T-helper 2 cell (primary cell): ENCODE data around the gene SEMA6D.

ENCODE experiments used
- DNase-seq, 5 experiments: peaks; one replicate each; pipeline versions ENCODE4 v3.0.0 to v3.0.0-alpha.2; 2012 to 2022

SEMA6D gene

DNA sequence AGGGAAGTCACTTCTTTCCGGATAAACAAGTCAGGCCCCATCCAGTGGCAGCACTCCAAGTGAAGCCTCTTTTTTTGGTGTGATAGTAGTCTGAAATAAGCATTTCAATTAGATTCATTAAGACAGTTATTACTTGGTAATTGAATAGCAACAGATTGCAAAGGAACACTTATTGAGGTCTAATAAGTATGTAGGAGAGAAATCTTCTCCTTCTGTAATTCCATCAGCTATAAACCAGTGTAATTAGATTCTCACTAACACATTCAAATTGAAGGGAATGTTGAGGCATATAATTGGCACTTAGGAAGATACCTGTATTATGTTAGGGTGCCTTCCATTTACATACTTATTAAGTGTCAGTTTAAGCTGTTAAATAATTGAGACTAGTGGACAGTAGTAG, 73.9 kb downstream of the SEMA6D start:
- DNase-seq, result no peak

DNA sequence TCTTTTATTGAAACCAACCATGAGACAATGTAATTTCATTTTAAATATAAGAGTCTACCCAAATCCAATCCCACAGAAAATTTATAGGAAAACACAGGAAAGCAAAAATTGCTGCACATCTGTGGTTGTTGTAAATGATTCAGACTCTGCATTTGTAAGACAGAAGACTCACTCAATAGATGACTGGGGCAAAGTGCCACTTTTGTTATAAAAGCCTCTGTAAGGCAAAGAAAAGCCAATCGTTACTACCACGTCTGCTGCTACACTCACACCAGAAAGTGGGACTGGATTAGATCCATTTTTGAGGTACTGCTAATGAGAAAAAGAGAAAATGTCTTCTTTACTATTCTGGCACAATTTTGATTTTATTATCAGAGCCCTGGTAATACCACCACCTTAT, 74.9 kb downstream of the SEMA6D start:
- no peak for DNase-seq

DNA sequence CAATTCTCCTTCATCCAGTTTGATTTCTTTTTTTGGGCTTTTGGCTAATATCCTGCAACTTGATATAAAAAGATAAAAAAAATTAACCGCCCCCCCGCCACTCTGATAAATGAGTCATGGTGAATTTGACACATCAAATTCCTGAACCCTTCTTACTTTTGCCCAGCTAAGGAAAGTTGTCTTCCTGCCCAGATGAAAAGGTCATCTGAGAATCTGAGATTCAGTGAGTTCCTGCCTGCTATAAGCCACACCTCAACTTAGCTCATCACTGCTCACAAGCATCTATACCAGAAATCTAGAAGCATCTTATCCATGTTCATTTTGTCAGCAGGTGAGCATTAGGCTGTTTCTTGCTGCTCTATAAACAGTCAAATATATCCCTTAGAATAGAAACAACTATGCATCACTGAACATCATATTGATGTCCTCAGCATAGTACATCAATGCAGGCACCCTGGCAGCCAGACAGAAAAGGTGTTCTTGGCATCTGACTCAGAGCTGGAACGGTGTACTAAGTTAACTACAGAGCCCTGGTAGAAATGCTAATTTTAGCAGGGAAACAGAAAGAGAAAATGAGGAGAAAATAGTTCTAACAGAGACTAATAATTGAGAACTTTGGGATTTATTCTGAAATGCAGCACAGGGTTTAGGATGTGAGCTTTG, 77.1 kb downstream of the SEMA6D start:
- no peak for DNase-seq

DNA sequence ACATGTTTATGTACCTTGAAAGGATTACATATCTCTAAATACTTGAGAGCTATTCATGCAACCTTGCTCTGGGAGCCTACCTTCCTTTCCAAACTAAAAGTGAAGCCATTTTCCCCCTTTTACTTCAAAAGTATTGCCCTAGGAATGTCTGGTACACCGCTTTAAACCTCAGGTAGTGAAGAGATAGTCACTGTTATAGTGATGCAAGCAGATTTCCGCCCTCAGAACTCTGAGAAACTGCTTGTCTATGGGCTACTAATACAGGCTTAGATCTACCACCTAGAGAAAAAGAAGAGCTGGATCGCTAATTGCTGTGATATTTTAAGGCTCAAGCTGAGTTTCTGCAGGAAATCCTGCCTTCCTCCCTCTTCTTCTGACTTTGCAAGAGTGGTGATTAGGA, 78.6 kb downstream of the SEMA6D start:
- no peak for DNase-seq

DNA sequence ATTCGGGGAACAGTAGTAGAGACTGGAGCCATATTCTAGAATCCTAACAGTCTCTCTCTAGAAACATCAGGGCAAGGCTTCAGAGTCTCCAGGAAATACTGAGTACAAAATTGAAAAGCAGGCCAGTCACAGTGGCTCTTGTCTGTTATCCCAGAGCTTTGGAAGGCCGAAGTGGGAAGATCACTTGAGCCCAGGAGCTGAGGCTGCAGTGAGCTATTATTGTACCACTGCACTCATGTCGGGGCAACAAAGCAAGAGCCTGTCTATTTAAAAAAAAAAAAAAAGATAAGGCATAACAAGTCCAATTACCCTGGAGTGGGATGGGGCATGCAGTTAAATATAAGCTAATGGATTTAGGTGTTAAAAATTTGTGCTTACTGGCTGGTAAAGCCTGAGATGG, 79.0 kb downstream of the SEMA6D start:
- DNase-seq, result no peak

DNA sequence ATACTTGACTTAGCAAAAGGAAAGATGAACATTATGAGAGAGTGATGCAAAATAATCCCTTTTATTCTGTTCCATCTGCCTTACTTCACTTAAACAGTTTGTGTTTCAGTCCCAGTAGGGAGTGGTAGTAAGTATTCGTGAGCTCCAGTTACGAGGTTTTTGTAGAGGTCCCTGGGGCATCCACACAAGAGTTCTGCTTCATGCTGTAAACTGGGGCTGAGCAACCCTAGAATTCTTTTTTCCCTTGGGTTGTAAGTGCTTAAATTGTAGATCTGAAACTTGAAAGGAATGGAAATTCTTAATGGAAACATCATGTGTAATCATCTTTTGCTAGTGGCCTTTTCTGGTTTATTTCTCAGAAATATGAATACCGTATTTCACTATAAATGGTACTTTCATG, 79.5 kb downstream of the SEMA6D start:
- no peak for DNase-seq

DNA sequence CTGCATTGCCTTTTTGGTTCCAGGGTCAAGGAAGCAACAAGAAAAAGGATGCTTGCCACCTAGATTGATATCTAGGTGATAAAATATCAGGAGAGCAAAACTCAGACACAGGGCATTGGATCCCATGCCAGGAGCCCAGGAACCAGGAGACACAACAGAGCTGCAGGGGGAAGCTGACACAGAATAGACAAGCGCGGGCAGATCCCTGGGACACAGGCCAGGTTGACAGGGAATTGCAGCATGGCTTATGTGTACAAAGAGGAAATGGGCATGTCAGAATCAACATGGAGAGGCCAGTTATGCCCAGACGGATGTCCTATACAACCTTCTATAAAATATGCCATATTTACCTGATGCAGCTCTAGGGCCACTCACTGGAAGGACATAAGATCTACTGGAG, 84.2 kb downstream of the SEMA6D start:
- DNase-seq, result no peak

DNA sequence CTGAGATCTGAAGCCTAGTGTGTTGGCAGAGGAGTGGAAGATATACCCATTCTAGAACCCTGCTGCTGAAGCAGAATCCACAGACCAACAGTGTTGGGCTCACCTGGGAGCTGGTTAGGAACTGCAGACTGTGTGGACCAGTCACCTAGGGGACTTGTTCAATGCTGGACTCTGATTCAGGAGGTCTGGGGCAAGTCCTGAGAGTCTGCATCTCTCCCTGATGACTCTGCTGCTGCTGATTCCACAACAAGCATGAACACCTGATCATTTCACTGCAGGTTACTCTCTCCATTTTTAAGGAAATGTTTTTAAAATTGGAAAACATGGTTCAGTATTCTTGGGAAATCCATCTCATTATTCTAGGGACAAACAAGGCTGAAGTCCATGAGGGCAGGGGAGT, 84.9 kb downstream of the SEMA6D start:
- no peak for DNase-seq

DNA sequence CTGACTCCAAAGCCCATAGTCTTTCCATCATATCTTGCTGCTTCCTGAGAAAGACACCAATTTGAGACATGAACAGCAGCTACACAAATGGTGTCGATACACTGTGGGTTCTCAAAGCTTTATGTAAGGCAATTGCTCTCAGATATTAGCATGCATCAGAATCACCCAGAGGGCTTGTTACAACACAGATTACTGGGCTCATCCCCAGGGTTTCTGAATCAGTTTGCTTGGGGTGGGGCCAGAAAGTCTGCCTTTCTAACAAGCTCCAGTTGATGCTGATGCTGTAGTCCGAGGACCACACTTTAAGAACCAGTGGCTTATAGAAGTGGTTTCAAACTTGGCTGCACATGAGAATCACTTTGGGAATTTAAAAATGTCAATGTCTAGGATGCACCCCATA, 86.5 kb downstream of the SEMA6D start:
- DNase-seq, result no peak

DNA sequence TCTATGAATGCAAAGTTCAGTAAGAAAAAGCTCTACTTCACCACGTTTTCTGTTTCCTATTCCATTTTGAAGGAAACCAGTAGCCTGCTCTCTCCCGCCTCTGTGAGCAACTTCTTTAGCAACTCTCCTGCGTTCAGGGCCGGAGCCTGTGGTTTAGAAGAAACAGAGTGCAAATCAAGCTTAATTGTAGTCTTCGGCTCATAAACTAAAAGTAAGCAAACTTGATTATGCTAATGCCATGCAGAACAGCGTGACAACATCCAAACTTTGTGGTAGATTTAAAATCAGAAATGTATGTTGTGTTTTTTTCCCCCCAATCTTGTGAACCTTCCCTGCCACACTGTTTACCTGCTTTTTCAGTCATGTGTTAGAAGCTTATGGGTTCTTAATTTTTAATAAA, 87.4 kb downstream of the SEMA6D start:
- no peak for DNase-seq

DNA sequence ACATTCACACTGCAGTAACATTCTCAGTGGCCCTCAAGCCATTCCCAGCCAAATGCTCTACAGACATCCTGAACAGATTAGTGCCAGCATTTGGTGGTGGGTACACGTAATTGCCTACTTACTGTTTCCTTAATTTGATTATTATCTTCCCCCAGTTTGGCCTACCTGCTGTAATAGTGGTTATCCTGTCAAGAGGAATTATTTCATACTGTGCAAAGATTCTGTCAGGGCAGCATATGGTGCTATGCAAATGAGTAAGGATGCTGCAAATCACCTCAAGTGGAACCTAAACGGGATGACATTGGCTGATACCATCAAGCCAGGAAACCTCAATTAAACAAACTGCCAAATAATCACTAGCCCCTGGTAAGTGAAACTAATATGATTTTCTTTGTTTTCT, 88.7 kb downstream of the SEMA6D start:
- DNase-seq, result no peak

DNA sequence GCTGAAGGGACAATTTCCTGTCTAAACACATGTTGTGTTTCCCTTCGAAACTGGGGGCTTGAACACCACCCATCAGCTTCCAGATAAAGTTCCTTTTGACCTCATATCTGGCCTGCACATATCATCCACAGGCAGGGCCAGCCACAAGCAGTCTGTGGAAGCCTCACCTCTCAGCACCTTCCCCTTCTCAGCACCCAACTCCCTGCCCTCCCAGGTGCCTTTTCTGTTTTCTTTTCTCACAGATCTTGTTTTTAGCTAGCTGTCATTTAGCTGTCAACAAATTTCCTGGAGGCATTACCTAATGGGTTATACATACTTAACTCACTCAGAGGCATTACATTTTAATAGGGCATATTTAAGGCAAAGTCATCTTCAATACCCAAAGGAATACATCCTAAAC, 93.9 kb downstream of the SEMA6D start:
- DNase-seq, result no peak

DNA sequence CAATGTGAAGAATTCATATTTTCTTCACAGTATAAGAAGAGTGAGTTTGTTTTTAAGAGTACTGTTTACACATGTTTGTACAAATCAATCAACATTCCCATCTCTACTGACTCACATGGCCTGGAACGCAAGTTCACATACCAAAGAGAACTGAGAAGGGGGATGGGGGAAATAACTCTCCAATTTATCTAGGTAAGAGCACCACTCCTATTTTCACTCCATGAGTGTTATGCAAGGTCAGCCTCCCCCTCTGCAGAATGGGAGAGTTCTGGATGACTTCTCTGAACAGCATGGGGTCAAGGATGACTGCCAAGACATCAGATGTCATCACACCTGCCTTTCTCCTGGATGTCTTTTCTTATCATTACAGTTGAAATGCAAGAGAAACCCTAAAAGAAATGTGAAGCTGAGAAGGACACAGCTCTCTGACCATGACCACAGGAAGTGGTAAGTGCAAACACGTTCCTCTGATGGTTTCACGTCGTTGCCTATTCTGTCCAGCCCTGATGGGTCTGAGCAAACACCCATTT, 95.2 kb downstream of the SEMA6D start:
- peak in 1 of 5 experiments; percentile 43 for DNase-seq

DNA sequence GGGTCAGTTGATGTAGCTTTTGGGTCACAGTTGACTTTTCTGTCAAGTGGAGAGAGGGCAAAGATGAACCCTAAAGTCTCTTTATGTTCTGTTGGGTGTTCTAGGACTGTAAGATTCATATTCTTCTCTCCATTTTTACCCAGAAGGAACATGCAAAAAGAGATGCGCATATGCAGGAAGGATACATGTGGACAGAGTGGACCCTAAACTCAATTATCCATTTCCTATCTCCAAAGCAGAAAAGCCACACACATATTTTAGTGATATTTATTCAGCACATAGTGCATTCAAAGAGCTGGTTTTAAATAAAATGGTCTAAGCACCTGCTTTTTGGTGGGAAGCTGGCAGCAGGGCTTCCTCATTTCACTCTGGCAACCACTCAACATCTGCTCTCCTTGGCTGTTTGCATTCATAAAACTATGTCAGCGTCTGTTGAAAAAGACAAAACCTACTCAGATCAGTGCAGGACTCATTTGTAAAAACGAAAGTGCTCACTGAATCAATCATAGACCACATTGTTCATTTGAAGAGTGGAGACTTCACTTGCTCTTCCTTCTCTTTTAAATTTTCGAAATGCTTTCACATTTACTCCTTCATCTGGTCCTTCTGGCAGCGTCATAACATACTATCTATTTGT, 96.6 kb downstream of the SEMA6D start:
- DNase-seq, result peak in 1 of 5 experiments; percentile 88

DNA sequence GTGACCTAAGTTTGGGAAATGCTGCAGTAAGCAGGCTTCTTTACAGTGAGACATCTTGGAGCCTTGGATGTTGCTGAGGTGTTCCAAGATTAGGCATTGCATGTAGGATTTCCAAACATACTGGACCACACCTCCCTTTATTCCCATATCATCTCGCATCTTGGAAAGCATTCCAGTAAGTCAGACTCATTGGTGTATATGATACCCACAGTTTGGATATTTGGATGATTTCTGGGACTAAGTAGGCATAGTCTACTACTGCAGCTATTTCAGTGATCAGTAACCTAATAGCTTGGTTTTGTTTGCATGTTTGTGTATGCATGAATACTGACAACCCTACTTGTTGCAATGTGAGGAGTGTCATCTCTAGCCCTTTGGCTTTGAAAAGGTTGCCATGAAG, 97.3 kb downstream of the SEMA6D start:
- DNase-seq, result no peak

DNA sequence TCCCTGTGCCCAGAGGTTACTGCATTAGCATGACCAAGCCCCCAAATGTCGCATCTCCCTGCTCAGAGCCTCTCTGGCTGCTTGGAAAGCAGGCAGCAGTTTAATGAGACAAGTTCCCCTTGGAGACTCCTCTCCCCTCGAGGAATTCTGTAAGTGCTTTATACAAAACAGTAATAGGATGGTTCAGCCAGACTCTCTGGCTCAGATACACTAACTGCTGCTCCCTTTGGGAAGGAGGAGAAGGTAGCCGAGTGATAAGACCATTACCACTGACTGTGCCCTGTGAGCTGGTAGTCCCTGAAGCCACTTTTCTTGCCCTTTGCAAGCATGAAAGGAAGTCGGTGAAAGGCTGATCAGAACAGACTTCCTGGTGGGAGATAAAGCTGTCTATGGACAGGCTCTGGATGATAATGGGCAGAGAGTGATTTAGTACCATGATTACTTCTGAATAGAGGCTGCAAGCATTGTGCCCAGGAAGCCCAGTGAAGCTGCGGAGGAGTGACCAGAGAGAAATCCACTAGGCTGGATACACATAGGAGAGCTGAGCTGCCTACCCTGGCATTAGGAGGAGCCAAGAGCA, 100.8 kb downstream of the SEMA6D start:
- DNase-seq, result no peak

DNA sequence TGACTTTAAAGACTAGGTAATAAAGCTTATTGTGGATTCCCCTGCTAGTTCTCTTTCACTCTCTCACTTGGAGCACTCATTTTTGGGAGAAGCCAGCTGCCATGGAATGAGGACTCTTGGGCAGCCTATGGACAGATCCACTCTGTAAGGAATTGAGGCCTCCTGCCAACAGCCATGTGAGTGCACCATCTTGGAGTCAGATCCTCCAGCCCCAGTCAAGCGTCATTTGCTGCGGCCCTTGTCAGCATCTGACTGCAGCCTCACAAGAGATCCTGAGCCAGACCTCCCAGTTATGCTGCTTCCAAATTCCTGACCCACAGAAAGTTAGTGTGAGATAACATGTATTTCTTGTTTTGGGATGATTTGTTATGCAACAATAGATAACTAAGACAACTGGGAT, 101.9 kb downstream of the SEMA6D start:
- no peak for DNase-seq

DNA sequence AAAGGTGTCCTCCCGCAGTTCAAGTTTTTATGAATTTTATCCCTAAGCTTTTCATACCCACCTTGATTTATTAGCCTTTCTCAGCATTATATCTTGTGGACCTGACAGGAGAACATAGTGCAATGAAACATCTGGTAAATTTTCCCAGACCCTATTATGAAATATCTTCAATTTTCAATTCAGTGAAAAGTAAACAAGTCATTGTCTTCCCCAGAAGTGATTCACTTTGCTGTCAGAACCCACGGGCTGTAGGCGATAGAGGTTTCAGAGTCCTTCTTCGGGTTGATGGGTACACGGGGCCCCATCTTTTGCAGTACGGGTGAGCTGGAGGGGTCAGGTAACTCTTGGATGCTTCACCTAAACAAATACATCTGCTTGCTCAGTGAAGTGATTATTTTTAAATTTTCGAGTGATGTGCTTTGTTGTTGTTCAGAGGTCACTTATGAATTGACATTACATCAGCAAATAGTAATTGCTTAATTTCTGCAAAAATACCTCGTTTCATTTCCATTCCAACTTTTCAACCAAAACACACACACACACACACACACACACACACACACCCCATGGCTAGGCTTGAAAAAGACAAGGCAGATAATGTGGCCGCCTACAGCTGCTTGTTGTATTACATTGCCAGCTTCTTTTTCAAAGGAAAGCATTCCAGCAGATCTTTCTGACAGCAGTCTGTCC, 102.9 kb downstream of the SEMA6D start:
- no peak for DNase-seq

DNA sequence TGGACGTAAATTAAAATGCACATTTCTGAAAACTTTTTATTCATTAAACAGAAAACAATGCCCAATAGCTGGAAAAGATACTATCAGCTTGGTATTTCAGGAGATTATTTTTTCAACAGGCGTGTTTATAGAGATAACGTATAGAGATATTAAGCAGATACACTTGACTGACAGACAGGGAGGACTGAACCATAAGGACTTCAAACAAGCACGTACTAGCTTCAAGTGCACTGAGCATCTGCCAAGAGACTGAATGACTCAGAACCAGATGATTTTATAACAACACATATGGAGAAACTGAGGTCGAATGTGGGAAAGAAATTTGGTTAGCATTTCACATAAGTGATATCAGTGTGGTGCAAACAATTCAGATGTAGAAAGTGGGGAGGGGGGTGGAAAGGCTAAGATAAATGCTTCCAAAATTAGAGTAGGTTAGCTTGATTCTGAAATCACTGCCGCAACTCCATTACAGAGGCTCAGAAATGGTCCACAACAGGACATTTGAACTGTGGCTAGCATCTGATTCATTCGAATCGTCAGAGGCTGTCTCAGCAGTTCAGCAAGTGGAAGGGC, 103.5 kb downstream of the SEMA6D start:
- peak in 1 of 5 experiments; percentile 33 for DNase-seq

DNA sequence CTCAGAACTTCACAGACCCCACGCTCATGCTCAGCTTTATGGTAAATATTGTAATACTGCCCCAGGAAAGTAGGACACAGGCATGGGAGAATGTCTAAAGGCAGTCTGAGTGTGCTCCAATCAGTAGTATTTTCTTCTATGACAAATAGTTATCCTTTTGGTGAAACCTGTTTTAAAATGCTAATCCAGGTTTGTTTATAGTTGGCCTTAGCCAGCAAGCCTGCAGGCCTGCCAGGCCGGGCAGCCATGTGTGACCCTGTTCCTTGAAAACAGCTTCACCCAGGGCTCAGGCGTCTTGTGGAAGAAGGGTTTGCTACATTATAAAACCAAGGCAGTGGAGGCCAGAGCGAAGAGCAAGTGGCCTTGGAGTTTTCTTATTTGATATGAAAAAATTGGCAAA, 104.7 kb downstream of the SEMA6D start:
- DNase-seq, result no peak
